Ovary (tissue), 3 donors: ENCODE data around the gene TNFRSF19.

Experiments
- CTCF ChIP-seq, 3 donors: fragments of 450-650 bp in 2 of 3; fragments of 200-600 bp in 1 of 3; IDR thresholded peaks; one replicate each; pipeline versions ENCODE4 v1.5.1 to v1.8.0; 2016 to 2022; ENCODE audit warnings: antibody characterized with exemption in 3 of 3, mild to moderate bottlenecking in 1 of 3
- POLR2A ChIP-seq: fragments of 450-650 bp; IDR thresholded peaks from one replicate; pipeline ENCODE4 v1.6.1; 2017; ENCODE audit warnings: antibody characterized with exemption, mild to moderate bottlenecking, moderate library complexity
- donor health status: DM: no; HTN: no; CAD: no.

GRCh38 chr13:23544668-23545067 is 25.5 kb upstream of the TNFRSF19 start:
- TF ChIP-seq POLR2A (no peak), CTCF (IDR thresholded peaks at IDR 0.05) (no peak)
